Smooth muscle cell (in vitro differentiated cells): Measurements from ENCODE around the gene RAPGEF5. TPM values are rescaled to one million over a fixed set of nuclear protein-coding genes. Genes with fewer than 3 reads are reported as not detected.

Experiments
- DNase-seq: peaks from one replicate; lab custom pipeline; 2025; ENCODE audit not compliant: unreplicated experiment; lab: John Stamatoyannopoulos, UW
- H2AFZ ChIP-seq: fragments of 200-600 bp; sonication (generic); 2 replicates; pipeline ENCODE4 v1.6.0; 2016; ENCODE audit warnings: antibody characterized with exemption, low read depth, mild to moderate bottlenecking
- H3F3A ChIP-seq: fragments of 200-600 bp; sonication (generic); 2 replicates; pipeline ENCODE4 v1.6.0; 2017; ENCODE audit warnings: antibody characterized with exemption, low read depth
- H3K27ac ChIP-seq: fragments of 200-600 bp; sonication (generic); 2 replicates; pipeline ENCODE4 v1.5.1; 2016; ENCODE audit warnings: low read depth, mild to moderate bottlenecking
- H3K27me3 ChIP-seq: fragments of 200-600 bp; sonication (generic); 2 replicates; pipeline ENCODE4 v1.6.1; 2016; ENCODE audit warnings: low read depth, mild to moderate bottlenecking
- H3K36me3 ChIP-seq: fragments of 200-600 bp; sonication (generic); 2 replicates; pipeline ENCODE4 v1.5.1; 2016; ENCODE audit warnings: low read depth
- H3K4me1 ChIP-seq: fragments of 200-600 bp; sonication (generic); 2 replicates; pipeline ENCODE4 v1.5.1; 2016; ENCODE audit warnings: low read depth
- H3K4me2 ChIP-seq: fragments of 200-600 bp; sonication (generic); 2 replicates; pipeline ENCODE4 v1.6.0; 2016; ENCODE audit warnings: mild to moderate bottlenecking
- H3K4me3 ChIP-seq: fragments of 200-600 bp; sonication (generic); 2 replicates; pipeline ENCODE4 v1.5.1; 2016; ENCODE audit warnings: mild to moderate bottlenecking
- H3K79me2 ChIP-seq: fragments of 200-600 bp; sonication (generic); 2 replicates; pipeline ENCODE4 v1.6.0; 2016; ENCODE audit warnings: low read depth, mild to moderate bottlenecking
- H3K9ac ChIP-seq: fragments of 200-600 bp; sonication (generic); 2 replicates; pipeline ENCODE4 v1.6.0; 2016; ENCODE audit warnings: low read depth
- H3K9me3 ChIP-seq: fragments of 200-600 bp; sonication (generic); replicated peaks from 2 replicates; pipeline ENCODE4 v1.5.1; 2016; ENCODE audit warnings: low read depth
- H4K20me1 ChIP-seq: fragments of 200-600 bp; sonication (generic); 2 replicates; pipeline ENCODE4 v1.6.0; 2016; ENCODE audit warnings: low read depth
- WGBS: methylation state at CpG from one replicate; pipeline ENCODE4 v1.1.7; 2016; ENCODE audit warnings: low lambda C conversion rate; 5-methylcytosine and 5-hydroxymethylcytosine counted together
- polyA plus RNA-seq: library from polyadenylated mRNA; unstranded; fragments of >200 nt; fragmentation: Nextera tagmentation; extraction: Ambion mirVana; gene quantifications from 2 replicates; pipeline ENCODE4 v1.2.1, GENCODE V29; 2016
- total RNA-seq: library from RNA; depleted of rRNA; stranded (reverse); fragments of >200 nt; gene quantifications from 2 replicates; pipeline ENCODE4 v1.2.3, GENCODE V29; 2014
- TF ChIP-seq, protein P1 (sequence below): fragments of 200-600 bp; sonication (generic); IDR thresholded peaks from 2 replicates; pipeline ENCODE4 v1.5.1; 2017; ENCODE audit warnings: borderline replicate concordance, mild to moderate bottlenecking, antibody characterized with exemption; ENCODE audit not compliant: insufficient read depth, poor library complexity, severe bottlenecking

The RAPGEF5 gene
- total and polyA plus RNA-seq, 2 experiments from 2014 or later = 11.4 TPM; not detected in 1

GRCh38 chr7:22271311-22271710 is 85.6 kb downstream of the RAPGEF5 start:
- TF ChIP-seq, protein P1, sequence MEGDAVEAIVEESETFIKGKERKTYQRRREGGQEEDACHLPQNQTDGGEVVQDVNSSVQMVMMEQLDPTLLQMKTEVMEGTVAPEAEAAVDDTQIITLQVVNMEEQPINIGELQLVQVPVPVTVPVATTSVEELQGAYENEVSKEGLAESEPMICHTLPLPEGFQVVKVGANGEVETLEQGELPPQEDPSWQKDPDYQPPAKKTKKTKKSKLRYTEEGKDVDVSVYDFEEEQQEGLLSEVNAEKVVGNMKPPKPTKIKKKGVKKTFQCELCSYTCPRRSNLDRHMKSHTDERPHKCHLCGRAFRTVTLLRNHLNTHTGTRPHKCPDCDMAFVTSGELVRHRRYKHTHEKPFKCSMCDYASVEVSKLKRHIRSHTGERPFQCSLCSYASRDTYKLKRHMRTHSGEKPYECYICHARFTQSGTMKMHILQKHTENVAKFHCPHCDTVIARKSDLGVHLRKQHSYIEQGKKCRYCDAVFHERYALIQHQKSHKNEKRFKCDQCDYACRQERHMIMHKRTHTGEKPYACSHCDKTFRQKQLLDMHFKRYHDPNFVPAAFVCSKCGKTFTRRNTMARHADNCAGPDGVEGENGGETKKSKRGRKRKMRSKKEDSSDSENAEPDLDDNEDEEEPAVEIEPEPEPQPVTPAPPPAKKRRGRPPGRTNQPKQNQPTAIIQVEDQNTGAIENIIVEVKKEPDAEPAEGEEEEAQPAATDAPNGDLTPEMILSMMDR = no peak
- Histone ChIP-seq H3K9me3 (no peaks in the 10 kb centered on the region), H3K27ac (no peak overlapping the region), H3K27me3 (no peaks in the 10 kb centered on the region), H3K9ac (no peak overlapping the region), H3K36me3 (no peaks in the 10 kb centered on the region), H3K4me1 (no peaks in the 10 kb centered on the region), H3K4me3 (no peak overlapping the region), H3F3A (no peaks in the 10 kb centered on the region), H3K4me2 (no peak overlapping the region), H3K79me2 (no peaks in the 10 kb centered on the region), H4K20me1 (no peaks in the 10 kb centered on the region), H2AFZ (no peak overlapping the region)
- 86% methylated on average over 4 of the region's 4 CpGs for WGBS
- no peak for DNase-seq

DNA sequence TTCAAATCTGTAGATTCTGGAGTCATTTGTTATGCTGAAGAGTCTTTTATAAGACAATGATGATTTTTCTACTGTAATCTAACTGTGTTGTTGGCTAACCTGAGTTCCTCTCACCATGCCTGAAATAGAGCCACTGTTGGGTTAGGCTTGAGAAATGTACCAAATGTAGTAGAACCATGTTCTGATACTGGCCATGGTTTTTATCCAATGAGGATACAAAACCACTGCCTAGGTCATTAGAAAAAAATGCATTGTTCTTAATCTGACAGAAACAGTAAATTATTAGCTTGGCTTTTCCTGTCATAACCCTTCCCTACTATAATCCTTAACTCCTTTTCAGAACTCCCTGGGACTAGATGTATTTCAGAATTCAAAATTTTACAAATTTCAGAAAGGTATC is 86.6 kb downstream of the RAPGEF5 start:
- no peaks in the 10 kb centered on the region for H3K79me2 ChIP-seq
- no peak overlapping the region for H3K4me2 ChIP-seq
- no peak for DNase-seq
- H4K20me1 ChIP-seq = no peaks in the 10 kb centered on the region
- no peak overlapping the region for H3K4me3 ChIP-seq
- H3K36me3 ChIP-seq = no peaks in the 10 kb centered on the region
- TF ChIP-seq, protein P1 = no peak
- no peak overlapping the region for H3K27ac ChIP-seq
- no peaks in the 10 kb centered on the region for H3K9me3 ChIP-seq
- no peak overlapping the region for H2AFZ ChIP-seq
- no peaks in the 10 kb centered on the region for H3K4me1 ChIP-seq
- no peaks in the 10 kb centered on the region for H3F3A ChIP-seq
- H3K27me3 ChIP-seq = no peaks in the 10 kb centered on the region
- H3K9ac ChIP-seq = no peak overlapping the region

GRCh38 chr7:22269963-22270362 is 87.0 kb downstream of the RAPGEF5 start:
- no peaks in the 10 kb centered on the region for H3K27me3 ChIP-seq
- no peak overlapping the region for H2AFZ ChIP-seq
- H4K20me1 ChIP-seq = no peaks in the 10 kb centered on the region
- H3K4me2 ChIP-seq = no peak overlapping the region
- no peaks in the 10 kb centered on the region for H3K79me2 ChIP-seq
- no peak for DNase-seq
- H3K36me3 ChIP-seq = no peaks in the 10 kb centered on the region
- H3K27ac ChIP-seq = no peak overlapping the region
- H3K9me3 ChIP-seq = no peaks in the 10 kb centered on the region
- H3K4me1 ChIP-seq = no peaks in the 10 kb centered on the region
- H3K9ac ChIP-seq = no peak overlapping the region
- WGBS = 94% methylated on average over 3 of the region's 3 CpGs
- no peak overlapping the region for H3K4me3 ChIP-seq
- TF ChIP-seq, protein P1 = no peak
- H3F3A ChIP-seq = no peaks in the 10 kb centered on the region

- Histone ChIP-seq H3K27ac (no peak overlapping the region), H3K27me3 (no peaks in the 10 kb centered on the region)
These were observed 88.0 kb downstream of the RAPGEF5 start for GRCh38 chr7:22268884-22269421.

More at GRCh38 chr7:22268884-22269421, 88.0 kb downstream of the RAPGEF5 start:
- H3K4me2 ChIP-seq = no peak overlapping the region
- no peaks in the 10 kb centered on the region for H3K9me3 ChIP-seq
- no peaks in the 10 kb centered on the region for H3K4me1 ChIP-seq
- no peaks in the 10 kb centered on the region for H3K79me2 ChIP-seq
- WGBS = 92% methylated on average over 6 of the region's 6 CpGs
- H4K20me1 ChIP-seq = no peaks in the 10 kb centered on the region
- H2AFZ ChIP-seq = no peak overlapping the region
- no peak for DNase-seq
- no peaks in the 10 kb centered on the region for H3K36me3 ChIP-seq
- no peak overlapping the region for H3K9ac ChIP-seq
- TF ChIP-seq, protein P1 = no peak
- H3K4me3 ChIP-seq = no peak overlapping the region
- H3F3A ChIP-seq = no peaks in the 10 kb centered on the region
